Central memory CD4-positive, alpha-beta T cell (primary cell): Measurements from ENCODE around the gene EIF3CL.
"Not testable (repeated sequence)": the region's sequence is repeated elsewhere in the genome, so short reads cannot be mapped to it uniquely, and the experiment has no call there.

ENCODE experiments used
- DNase-seq: peaks from one replicate; pipeline ENCODE4 v3.0.0; 2022

EIF3CL gene

DNA sequence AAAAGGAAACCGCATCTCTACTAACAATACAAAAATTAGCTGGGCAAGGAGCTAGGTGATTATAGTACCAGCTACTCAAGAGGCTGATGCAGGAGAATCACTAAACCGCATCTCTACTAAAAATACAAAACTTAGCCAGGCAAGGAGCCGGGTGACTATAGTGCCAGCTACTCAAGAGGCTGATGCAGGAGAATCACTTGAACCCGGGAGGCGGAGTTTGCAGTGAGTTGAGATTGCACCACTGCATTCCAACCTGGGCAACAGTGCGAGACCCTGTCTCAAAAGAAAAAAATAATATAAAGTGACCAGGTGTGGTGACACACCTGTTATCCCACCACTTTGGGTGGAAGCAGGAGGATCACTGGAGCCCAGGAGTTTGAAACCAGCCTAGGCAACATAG, 65.4 kb downstream of the EIF3CL start:
- not testable (repeated sequence) for DNase-seq

DNA sequence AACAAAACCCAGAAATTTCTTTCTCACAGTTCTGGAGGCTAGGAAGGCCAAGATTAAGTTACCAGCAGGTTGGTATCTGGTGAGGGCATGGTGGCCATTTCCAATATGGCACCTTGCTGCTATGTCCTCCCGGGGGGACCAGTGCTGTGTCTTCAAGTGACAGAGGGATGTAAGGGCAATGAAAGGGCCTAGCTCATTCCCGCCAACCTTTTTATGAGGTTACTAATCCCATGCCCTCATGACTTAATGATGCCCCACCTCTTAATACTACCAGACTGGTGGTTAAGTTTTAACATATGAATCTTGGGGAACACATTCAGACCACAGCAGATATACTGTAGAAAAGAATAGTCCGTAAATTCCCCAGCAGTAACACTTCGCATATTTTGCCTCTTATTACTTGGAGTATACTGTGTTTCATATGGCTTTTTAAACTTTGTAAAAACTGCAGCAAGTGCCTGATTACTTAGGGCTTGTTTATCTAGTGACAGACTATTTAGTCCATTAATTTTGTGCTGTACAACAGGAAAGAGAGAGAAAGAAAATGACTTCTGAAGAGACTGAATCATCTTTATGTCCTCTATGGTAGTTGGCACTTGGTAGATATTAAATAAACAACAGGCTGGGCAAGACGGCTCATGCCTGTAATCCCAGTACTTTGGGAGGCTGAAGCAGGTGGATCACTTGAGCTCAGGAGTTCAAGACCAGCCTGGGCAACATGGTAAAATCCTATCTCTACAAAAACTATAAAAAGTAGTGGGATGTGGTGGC, 66.5 kb downstream of the EIF3CL start:
- not testable (repeated sequence) for DNase-seq

DNA sequence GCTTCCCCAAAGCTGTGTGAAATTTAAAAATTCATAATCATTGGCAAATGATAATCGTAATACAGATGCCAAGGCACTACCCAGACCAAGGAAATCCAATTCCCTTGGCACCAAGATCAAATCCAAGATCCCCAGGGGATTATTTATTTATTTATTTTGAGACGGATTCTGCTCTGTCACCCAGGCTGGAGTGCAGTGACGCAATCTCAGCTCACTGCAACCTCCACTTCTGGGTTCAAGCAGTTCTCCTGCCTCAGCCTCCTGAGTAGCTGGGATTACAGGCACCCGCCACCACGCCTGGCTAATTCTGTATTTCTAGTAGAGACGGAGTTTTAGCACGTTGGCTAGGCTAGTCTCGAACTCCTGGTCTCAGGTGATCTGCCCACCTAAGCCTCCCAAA, 68.0 kb downstream of the EIF3CL start:
- not testable (repeated sequence) for DNase-seq

DNA sequence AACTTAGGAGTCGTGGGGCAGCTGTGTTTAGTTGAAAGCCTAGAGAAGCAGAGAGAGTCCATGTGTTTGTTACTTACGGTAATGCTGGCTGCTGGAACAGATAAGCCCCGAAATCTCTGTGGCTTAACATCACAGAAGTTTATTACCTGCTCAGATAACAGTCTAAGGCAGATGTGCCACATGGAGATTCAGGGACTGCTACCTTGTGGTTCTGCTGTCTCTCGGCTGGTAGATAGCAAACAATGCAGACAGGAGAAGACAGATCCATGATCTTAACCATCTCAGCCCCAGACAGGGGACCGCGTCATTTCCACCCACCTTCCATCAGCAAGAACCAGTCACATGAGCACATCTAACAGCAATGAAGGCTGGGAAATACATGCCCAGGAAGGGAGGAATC, 71.0 kb downstream of the EIF3CL start:
- not testable (repeated sequence) for DNase-seq

DNA sequence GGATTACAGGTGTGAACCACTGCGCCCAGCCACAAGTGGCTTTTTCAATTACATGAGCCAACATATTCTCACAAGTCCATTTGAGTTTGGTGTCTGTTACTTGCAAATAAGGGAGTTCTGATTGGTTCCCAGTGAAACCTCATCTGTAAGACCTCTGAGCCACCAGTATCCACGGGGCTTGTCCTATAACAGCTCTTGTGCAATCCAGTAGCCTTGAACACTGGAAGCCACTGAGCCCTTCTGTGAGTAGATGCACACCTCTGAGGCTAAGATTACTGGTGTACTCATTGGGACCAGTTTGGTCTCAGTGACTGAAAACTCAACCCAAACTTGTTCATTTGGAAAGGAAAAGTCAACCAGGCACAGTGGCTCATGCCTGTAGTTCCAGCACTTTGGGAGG, 72.7 kb downstream of the EIF3CL start:
- DNase-seq, result not testable (repeated sequence)

- not testable (repeated sequence) for DNase-seq
These were observed 73.4 kb downstream of the EIF3CL start for GRCh38 chr16:28330232-28330631.
